GM12878 (cell line): ENCODE data around the gene MAN2B1. TPM values are rescaled to one million over a fixed set of nuclear protein-coding genes. Genes with fewer than 3 reads are reported as not detected.

ENCODE experiments used
- ASH2L ChIP-seq: fragments of 300-600, 200-600 bp; sonication (generic); IDR thresholded peaks from 2 replicates; pipeline ENCODE4 v1.6.1; 2017; ENCODE audit warnings: low read depth, mild to moderate bottlenecking, borderline replicate concordance
- BCL11A ChIP-seq: IDR thresholded peaks from 2 replicates; pipeline ENCODE4 v1.6.1; 2011; ENCODE audit warnings: low read depth, low read length
- BMI1 ChIP-seq: fragments of 450-650 bp; IDR thresholded peaks from 2 replicates; pipeline ENCODE4 v1.6.1; 2016; ENCODE audit warnings: mild to moderate bottlenecking, moderate library complexity, borderline replicate concordance
- EZH2 ChIP-seq: IDR thresholded peaks from 2 replicates; pipeline ENCODE4 v1.6.1; 2012; ENCODE audit warnings: low read depth, mild to moderate bottlenecking, control low read depth, inconsistent platforms, low read length, borderline replicate concordance; ENCODE audit not compliant: control insufficient read depth
- HDGF ChIP-seq: fragments of 450-650 bp; IDR thresholded peaks from 2 replicates; pipeline ENCODE4 v1.6.1; 2016; ENCODE audit warnings: antibody characterized with exemption
- IRF4 ChIP-seq: IDR thresholded peaks from 2 replicates; pipeline ENCODE4 v1.6.1; 2011; ENCODE audit warnings: low read depth, low read length
- LARP7 ChIP-seq: fragments of 450-650 bp; IDR thresholded peaks from 2 replicates; pipeline ENCODE4 v1.6.1; 2017; ENCODE audit warnings: mild to moderate bottlenecking
- MEF2B ChIP-seq: fragments of 450-650 bp; IDR thresholded peaks from 2 replicates; pipeline ENCODE4 v1.6.1; 2018; ENCODE audit warnings: mild to moderate bottlenecking, moderate library complexity; ENCODE audit not compliant: partially characterized antibody, poor library complexity, severe bottlenecking
- MTA2 ChIP-seq: fragments of 450-650 bp; IDR thresholded peaks from 2 replicates; pipeline ENCODE4 v1.6.1; 2016; ENCODE audit warnings: low read depth, mild to moderate bottlenecking, moderate library complexity
- POLR2AphosphoS5 ChIP-seq: IDR thresholded peaks from 2 replicates; pipeline ENCODE4 v1.6.1; 2011; ENCODE audit warnings: mild to moderate bottlenecking, low read length, inconsistent platforms
- RAD21 ChIP-seq: IDR thresholded peaks from 2 replicates; pipeline ENCODE4 v1.6.1; 2011; ENCODE audit warnings: mild to moderate bottlenecking, low read depth, low read length, moderate library complexity; ENCODE audit not compliant: insufficient read depth
- RB1 ChIP-seq: fragments of 450-650 bp; formaldehyde crosslinking; IDR thresholded peaks from 2 replicates; pipeline ENCODE4 v1.6.1; 2017; ENCODE audit warnings: mild to moderate bottlenecking, borderline replicate concordance
- RBBP5 ChIP-seq: fragments of 200-600 bp; sonication (generic); conservative IDR thresholded peaks from 2 replicates; pipeline ENCODE4 v1.6.1; 2016
- RELA ChIP-seq: fragments of 450-650 bp; IDR thresholded peaks from 2 replicates; pipeline ENCODE4 v1.8.0; 2014; ENCODE audit warnings: borderline replicate concordance; ENCODE audit not compliant: partially characterized antibody
- SMARCA5 ChIP-seq: fragments of 450-650 bp; IDR thresholded peaks from 2 replicates; pipeline ENCODE4 v1.6.1; 2017; ENCODE audit warnings: mild to moderate bottlenecking
- SMC3 ChIP-seq: IDR thresholded peaks from 2 replicates; pipeline ENCODE4 v1.6.1; 2011; ENCODE audit warnings: low read length, improper control_type of control experiment, borderline replicate concordance
- SREBF1 ChIP-seq: IDR thresholded peaks from 2 replicates; pipeline ENCODE4 v1.6.1; 2012; ENCODE audit warnings: mild to moderate bottlenecking, low read length
- TARDBP ChIP-seq: IDR thresholded peaks from 2 replicates; pipeline ENCODE4 v1.6.1; 2016; ENCODE audit warnings: borderline replicate concordance
- TCF12 ChIP-seq: IDR thresholded peaks from 2 replicates; pipeline ENCODE4 v1.6.1; 2011; ENCODE audit warnings: low read depth, mild to moderate bottlenecking, low read length
- YY1 ChIP-seq: IDR thresholded peaks from 2 replicates; pipeline ENCODE4 v1.6.1; 2011; ENCODE audit warnings: low read depth, mild to moderate bottlenecking, low read length
- ZBTB4 ChIP-seq: fragments of 450-650 bp; formaldehyde crosslinking; IDR thresholded peaks from 2 replicates; pipeline ENCODE4 v1.4.0; 2022; ENCODE audit warnings: mild to moderate bottlenecking, moderate library complexity
- ZNF207 ChIP-seq: fragments of 450-650 bp; IDR thresholded peaks from 2 replicates; pipeline ENCODE4 v1.6.1; 2014; ENCODE audit warnings: antibody characterized with exemption, mild to moderate bottlenecking, borderline replicate concordance
- polyA plus RNA-seq, 11 experiments: library from polyadenylated mRNA; depleted of rRNA in 4 of 11; unstranded in 6 of 11; stranded (reverse) in 5 of 11; fragments of >200 nt; fragmentation: Nextera tagmentation in 4 of 11; fragmentation: Illumina TruSeq in 1 of 11; extraction: Ambion mirVana in 4 of 11; extraction: Trizol in 1 of 11; gene quantifications; 1 replicate in 1 of 11; 2 replicates in 10 of 11; pipeline versions ENCODE4 v1.2.1 to v1.2.3, GENCODE V29; 2011 to 2016; ENCODE audit warnings: inconsistent platforms in 2 of 11, missing spikeins in 2 of 11, low read depth in 1 of 11
- total RNA-seq, 4 experiments: library from RNA; depleted of rRNA in 3 of 4; stranded (reverse); fragments of >200 nt in 3 of 4; fragmentation: Illumina TruSeq in 1 of 4; extraction: Trizol in 1 of 4; gene quantifications; 2 replicates each; pipeline versions ENCODE4 v1.2.1 to v1.2.3, GENCODE V29; 2013 to 2021
- TF ChIP-seq, protein P1 (sequence below): fragments of 450-650 bp; IDR thresholded peaks from 2 replicates; pipeline ENCODE4 v1.6.1; 2017; ENCODE audit warnings: mild to moderate bottlenecking, low read depth, inconsistent platforms; ENCODE audit not compliant: poor library complexity, severe bottlenecking
- TF ChIP-seq, protein P2 (sequence below), 3 experiments: IDR thresholded peaks in 2 of 3; conservative IDR thresholded peaks in 1 of 3; 2 replicates each; pipeline ENCODE4 v1.5.1; 2011; ENCODE audit warnings: low read depth in 3 of 3, low read length in 3 of 3, mild to moderate bottlenecking in 3 of 3, control low read depth in 2 of 3, moderate library complexity in 2 of 3, inconsistent platforms in 1 of 3, mixed read lengths in 1 of 3; ENCODE audit not compliant: control insufficient read depth in 2 of 3, insufficient read depth in 1 of 3; ENCODE audit errors: extremely low read depth in 1 of 3
- TF ChIP-seq, protein P3 (sequence below): IDR thresholded peaks from 2 replicates; pipeline ENCODE4 v1.6.1; 2012; ENCODE audit warnings: low read depth, low read length, improper control_type of control experiment

Gene MAN2B1
- total and polyA plus RNA-seq, 10 of the 15 experiments (the other 5 are each of a cell fraction or from before 2014, with no cell fraction given) = 7.6 to 224 (median 81.4) TPM

DNA sequence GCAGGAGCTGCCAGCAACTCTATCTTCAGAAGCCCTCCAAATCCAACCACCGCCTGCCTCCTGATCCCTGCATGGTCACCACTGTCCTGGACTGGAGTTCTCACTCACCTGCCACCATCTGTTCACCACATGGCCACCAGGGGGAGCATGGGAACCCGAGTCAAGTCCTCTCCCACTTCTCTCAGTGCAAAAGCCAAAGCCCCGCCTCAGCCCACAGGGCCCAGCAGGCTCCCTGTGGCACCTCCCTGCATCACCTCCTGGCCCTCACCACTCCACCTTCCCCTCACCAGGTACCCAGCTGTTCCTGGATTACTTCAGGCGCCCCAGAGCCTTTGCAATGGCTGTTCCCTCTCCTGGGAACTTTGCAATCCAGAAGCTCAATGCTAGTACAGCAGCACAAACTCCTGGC, 9.8 kb upstream of the MAN2B1 start (continued):
- TF ChIP-seq, protein P1, sequence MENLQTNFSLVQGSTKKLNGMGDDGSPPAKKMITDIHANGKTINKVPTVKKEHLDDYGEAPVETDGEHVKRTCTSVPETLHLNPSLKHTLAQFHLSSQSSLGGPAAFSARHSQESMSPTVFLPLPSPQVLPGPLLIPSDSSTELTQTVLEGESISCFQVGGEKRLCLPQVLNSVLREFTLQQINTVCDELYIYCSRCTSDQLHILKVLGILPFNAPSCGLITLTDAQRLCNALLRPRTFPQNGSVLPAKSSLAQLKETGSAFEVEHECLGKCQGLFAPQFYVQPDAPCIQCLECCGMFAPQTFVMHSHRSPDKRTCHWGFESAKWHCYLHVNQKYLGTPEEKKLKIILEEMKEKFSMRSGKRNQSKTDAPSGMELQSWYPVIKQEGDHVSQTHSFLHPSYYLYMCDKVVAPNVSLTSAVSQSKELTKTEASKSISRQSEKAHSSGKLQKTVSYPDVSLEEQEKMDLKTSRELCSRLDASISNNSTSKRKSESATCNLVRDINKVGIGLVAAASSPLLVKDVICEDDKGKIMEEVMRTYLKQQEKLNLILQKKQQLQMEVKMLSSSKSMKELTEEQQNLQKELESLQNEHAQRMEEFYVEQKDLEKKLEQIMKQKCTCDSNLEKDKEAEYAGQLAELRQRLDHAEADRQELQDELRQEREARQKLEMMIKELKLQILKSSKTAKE = no peak
- TF ChIP-seq HDGF = peak; percentile 55; the same call in 1 of the 2 replicates
- peak; percentile 63; the same call in 1 of the 2 replicates for TF ChIP-seq YY1
- TF ChIP-seq, protein P2, sequence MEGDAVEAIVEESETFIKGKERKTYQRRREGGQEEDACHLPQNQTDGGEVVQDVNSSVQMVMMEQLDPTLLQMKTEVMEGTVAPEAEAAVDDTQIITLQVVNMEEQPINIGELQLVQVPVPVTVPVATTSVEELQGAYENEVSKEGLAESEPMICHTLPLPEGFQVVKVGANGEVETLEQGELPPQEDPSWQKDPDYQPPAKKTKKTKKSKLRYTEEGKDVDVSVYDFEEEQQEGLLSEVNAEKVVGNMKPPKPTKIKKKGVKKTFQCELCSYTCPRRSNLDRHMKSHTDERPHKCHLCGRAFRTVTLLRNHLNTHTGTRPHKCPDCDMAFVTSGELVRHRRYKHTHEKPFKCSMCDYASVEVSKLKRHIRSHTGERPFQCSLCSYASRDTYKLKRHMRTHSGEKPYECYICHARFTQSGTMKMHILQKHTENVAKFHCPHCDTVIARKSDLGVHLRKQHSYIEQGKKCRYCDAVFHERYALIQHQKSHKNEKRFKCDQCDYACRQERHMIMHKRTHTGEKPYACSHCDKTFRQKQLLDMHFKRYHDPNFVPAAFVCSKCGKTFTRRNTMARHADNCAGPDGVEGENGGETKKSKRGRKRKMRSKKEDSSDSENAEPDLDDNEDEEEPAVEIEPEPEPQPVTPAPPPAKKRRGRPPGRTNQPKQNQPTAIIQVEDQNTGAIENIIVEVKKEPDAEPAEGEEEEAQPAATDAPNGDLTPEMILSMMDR (IDR thresholded peaks at IDR 0.05 in 2 of 3, conservative IDR thresholded peaks at IDR 0.05 in 1 of 3; ENCODE audit: control insufficient read depth in 2 of 3, extremely low read depth in 1 of 3, insufficient read depth in 1 of 3, low read depth in 3 of 3, low read length in 3 of 3) = peak; percentile 85 to 94 (median 93)
- 0 out of 2 replicates have a peak, but pooled peaks have one; percentile 43 for TF ChIP-seq LARP7
- TF ChIP-seq RBBP5 = no peak
- TF ChIP-seq, protein P3, sequence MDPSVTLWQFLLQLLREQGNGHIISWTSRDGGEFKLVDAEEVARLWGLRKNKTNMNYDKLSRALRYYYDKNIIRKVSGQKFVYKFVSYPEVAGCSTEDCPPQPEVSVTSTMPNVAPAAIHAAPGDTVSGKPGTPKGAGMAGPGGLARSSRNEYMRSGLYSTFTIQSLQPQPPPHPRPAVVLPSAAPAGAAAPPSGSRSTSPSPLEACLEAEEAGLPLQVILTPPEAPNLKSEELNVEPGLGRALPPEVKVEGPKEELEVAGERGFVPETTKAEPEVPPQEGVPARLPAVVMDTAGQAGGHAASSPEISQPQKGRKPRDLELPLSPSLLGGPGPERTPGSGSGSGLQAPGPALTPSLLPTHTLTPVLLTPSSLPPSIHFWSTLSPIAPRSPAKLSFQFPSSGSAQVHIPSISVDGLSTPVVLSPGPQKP = no peak
- no peak for TF ChIP-seq RB1
- TF ChIP-seq RELA = peak; percentile 18
- TF ChIP-seq MTA2 = no peak
- peak; percentile 42; the same call in 1 of the 2 replicates for TF ChIP-seq SMARCA5
- TF ChIP-seq TCF12 = peak; percentile 39; the same call in 1 of the 2 replicates
- TF ChIP-seq TARDBP = no peak
- TF ChIP-seq BCL11A = no peak
- TF ChIP-seq BMI1 = no peak
- peak; percentile 65 for TF ChIP-seq SMC3
- TF ChIP-seq ASH2L = no peak
- peak; percentile 50 for TF ChIP-seq RAD21
- TF ChIP-seq ZNF207 = 0 out of 2 replicates have a peak, but pooled peaks have one; percentile 45
- no peak for TF ChIP-seq ZBTB4 (CRISPR knock-in tag)
- TF ChIP-seq EZH2 = no peak
- TF ChIP-seq POLR2AphosphoS5 = peak; percentile 55; the same call in 1 of the 2 replicates
- no peak for TF ChIP-seq SREBF1
- no peak for TF ChIP-seq MEF2B
- peak; percentile 55; the same call in 1 of the 2 replicates for TF ChIP-seq IRF4
